HG03521 (cell line): ENCODE data around the gene PNN.
"Not testable (repeated sequence)": the region's sequence is repeated elsewhere in the genome, so short reads cannot be mapped to it uniquely, and the experiment has no call there.

Experiments used
- ATAC-seq: cut with Tn5 transposase; IDR thresholded peaks from one replicate; pipeline ENCODE4 v1.9.1; 2021; ENCODE audit warnings: mild to moderate bottlenecking, moderate library complexity; ENCODE audit not compliant: unreplicated experiment

PNN gene

GRCh38 chr14:39180553-39180952, 5.5 kb downstream of the PNN start:
- no peak for ATAC-seq

- ATAC-seq: no peak
Measured at GRCh38 chr14:39181026-39181692, 6.1 kb downstream of the PNN start.

GRCh38 chr14:39181693-39182047, 6.6 kb downstream of the PNN start:
- ATAC-seq: no peak

DNA sequence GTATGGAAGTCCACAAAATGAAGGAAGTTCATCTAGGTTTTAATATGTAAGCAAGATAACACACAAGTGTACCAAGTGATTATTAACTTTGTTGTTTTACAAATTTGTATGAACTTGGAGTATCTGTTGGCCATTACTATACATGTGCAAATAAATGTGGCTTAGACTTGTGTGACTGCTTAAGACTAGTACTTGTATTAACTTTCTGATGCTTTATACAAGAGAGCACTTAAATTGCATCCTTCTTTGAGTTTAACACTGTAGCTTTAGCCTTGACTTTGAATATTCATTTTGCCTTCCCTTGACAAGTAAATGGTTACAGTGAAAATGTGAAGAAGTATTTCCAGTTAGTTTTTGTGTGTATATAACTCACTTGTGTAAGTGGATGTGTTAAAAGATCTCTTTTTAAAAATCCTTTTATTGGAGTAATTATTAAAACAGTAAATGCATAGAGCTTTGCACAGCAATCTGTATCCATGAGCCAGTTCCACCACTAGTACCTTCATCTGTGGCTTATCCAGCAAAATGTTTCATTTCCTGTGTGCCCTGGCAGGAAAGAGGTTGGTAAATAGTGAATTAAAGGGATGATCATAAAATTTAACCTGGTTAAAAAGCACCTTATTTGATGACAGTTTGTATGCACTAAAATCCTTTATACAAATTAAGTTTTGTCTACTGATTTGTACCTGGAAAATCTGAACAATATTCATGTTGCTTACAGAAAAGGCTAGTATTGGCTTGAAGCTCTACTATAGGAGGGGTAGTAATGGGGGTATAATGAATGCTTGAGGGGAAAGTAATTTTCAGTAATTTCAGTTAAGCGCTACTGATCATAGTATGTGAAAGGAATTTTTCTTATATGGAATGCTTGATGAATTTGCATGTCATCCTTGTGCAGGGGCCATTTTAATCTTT, 8.0 kb downstream of the PNN start:
- no peak for ATAC-seq

- not testable (repeated sequence) for ATAC-seq
Measured at GRCh38 chr14:39183685-39184003, 8.6 kb downstream of the PNN start.

DNA sequence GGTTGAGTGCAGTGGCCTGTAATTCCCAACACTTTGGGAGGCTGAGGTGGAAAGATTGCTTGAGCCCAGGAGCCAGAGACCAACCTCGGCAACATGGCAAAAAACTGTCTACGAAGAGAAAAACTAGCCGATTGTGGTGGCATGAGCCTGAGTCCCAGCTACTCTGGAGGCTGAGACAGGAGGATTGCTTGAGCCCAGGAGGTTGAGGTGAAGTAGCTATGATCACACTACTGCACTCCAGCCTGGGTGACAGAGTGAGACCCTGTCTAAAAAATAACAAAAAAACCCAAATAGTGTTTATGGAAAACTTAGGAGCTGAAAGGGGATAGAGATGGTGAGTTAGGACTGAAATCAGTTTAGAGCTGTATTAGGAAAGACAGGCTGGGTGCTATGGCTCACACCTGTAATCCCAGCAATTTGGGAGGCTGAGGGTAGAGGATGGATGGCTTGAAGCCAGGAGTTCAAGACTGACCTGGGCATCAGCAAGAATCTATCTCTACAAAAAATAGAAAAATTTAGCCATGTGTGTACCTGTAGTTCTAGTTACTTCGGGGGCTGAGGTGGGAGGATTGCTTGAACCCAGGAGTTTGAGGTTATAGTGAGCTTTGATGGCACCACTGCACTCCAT, 9.7 kb downstream of the PNN start:
- no peak for ATAC-seq

- no peak for ATAC-seq
Measured at GRCh38 chr14:39185256-39186049, 10.4 kb downstream of the PNN start.

DNA sequence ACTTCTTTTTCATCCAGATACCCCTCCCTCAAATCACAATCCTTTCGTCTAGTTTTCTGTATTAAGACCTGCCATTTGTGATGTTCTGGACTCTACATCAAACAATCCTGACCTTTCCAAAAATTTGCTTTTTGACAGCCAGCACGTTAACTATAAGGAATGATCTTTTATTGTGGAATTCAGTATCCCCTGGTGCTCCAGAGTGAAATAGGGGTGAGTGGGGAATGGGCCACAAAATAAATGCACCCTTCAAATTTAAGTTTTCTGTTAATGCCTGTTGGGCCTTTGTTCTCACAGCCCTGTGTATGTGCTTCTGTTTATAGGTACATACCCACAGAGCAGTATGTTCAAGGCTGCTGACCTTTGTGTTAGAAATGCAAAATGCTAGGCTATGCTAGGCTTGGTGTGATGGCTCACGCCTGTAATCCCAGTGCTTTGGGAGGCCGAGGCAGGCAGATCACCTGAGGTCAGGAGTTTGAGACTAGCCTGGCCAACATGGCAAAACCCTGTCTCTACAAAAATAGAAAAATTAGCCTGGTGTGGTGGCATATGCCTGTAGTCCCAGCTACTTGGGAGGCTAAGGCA, 12.0 kb downstream of the PNN start:
- no peak for ATAC-seq

DNA sequence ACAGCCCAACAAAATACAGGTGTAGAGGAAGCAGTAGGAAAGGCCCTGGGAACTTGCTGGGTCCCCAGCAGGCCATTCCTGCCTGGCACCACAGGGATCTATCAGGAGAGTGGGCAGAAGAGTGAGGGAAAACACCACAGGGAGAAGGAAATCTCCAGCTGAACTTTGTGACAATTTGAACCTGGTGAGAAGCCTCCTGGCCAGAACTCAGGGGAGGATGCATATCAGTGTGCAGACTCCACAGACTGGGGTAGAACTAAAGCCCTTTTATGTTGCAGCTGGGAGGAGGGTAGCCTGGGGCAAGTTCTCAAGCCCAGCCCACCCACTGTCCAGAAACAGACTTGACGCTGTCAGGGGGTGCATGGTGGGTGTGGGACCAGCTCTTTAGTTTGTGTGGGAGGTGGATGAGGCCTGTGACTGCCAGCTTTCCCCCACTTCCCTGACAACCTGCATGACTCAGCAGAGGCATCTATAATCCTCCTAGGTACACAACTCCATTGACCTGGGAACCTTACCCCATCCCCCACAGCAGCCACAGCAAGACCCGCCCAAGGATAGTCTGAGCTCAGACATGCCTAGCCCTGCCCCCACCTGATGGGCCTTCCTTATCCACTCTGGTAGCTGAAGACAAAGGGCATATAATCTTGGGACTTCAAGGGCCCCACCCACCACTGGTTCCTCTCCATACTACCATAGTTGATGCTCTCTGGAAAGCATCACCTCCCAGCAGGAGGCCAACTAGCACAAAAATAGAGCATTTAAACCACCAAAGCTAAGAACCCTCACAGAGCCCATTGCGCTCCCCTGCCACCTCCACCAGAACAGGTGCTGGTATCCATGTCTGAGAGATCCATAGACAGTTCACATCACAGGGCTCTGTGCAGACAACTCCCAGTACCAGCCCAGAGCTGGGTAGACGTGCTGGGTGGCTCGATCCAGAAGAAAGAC, 28.9 kb downstream of the PNN start:
- no peak for ATAC-seq

DNA sequence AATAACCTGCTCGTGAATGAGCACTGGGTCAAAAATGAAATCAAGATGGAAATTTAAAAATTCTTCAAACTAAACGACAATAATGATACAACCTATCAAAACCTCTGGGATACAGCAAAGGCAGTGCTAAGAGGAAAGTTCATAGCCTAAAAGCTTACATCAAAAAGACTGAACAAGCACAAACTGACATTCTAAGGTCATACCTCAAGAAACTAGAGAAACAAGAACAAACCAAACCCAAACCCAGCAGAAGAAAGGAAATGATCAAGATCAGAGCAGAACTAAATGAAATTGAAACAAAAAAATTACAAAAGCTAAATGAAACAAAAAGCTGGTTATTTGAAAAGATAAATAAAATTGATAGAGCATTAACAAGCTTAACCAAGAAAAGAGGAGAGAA, 32.4 kb downstream of the PNN start:
- ATAC-seq: not testable (repeated sequence)

DNA sequence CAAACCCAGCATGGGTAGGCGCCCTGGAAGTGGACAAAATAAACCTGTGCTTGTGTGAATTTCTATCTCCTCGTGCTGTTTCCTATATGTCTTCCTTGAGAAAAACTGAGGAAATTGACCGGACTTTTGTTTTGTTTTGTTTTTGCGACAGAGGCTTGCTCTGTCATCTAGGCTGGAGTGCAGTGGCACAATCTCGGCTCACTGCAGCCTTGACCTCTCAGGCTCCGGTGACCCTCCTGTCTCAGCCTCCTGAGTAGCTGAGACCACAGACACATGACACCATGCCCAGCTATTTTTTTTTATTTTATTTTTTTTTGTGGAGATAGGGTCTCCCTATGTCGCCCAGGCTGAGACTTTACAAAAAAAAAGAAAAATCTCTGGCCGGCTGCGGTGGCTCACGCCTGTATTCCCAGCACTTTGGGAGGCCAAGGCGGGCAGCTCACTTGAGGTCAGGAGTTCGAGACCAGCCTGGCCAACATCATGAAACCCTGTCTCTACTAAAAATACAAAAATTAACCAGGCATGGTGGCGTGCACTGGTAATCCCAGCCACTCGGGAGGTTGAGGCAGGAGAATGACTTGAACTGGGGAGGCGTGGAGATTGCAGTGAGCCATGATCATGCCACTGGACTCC, 36.2 kb downstream of the PNN start:
- no peak for ATAC-seq

- no peak for ATAC-seq
Measured at GRCh38 chr14:39212034-39212433, 37.0 kb downstream of the PNN start.

DNA sequence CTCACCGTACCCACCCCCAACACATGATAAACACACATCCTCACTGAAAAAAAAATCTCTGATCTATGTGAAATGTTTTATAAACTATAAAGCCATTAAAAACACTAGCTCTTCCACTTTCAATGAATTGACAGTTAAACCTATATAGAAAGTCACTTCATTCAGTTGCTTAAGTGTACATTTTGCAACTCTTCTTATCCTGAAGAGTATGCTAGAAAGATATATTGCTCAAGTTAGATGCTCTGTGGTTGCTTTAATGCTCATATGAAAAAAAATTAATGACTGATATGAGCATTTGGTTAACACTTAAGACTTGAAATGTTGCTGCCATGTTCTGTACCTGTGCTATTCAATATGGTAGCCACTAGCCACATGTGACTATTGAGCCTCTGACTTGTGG, 37.6 kb downstream of the PNN start:
- ATAC-seq: no peak

- ATAC-seq: no peak
Measured at GRCh38 chr14:39217214-39217879, 42.3 kb downstream of the PNN start.

GRCh38 chr14:39218171-39218769, 43.2 kb downstream of the PNN start:
- no peak for ATAC-seq

DNA sequence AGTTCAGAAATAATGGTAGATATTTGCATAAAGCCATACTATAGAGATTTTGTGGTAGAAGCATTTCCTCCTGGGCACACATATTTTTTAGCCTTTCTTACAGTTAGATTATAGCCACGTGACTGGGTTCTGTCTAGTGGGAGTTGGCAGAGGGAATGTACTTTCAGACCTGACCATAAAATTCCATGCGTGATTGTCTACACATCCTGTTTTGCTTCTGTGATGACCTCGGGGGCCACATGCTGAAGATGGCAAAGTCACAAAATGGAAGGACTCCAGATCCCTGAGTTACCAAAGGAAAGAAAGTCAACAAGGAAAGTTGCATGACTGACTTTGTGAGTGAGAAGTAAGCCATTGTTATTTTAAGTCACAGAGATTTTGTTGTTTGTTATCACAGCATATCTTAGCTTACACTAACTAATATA, 44.0 kb downstream of the PNN start:
- ATAC-seq: no peak

DNA sequence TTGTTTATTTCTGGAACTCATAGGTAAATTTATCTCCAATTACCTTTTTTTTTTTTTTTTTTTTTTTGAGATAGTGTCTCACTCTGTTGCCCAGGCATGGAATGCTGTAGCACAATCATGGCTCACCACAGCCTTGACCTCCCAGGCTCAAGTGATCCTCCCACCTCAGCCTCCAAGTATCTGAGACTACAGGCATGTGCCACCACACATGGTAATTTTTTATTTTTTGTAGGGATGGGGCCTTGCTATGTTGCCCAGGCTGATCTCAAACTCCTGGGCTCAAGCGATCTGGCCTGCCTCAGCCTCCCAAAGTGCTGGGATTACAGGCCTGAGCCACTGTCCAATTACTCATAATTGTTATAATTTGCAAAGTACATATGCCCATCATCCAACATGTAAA, 45.4 kb downstream of the PNN start:
- not testable (repeated sequence) for ATAC-seq

GRCh38 chr14:39228044-39228443, 53.0 kb downstream of the PNN start:
- ATAC-seq: no peak
